DOHH2 (cell line): Measurements from ENCODE around the gene TMEM14A.
"Not testable (repeated sequence)": the region's sequence is repeated elsewhere in the genome, so short reads cannot be mapped to it uniquely, and the experiment has no call there.

ENCODE experiments used
- EZH2phosphoT487 ChIP-seq: fragments of 200-600 bp; sonication (generic); IDR thresholded peaks from 2 replicates; pipeline ENCODE4 v1.6.1; 2017; ENCODE audit warnings: borderline replicate concordance, mild to moderate bottlenecking, antibody characterized with exemption, low read length, moderate library complexity, mixed read lengths
- TF ChIP-seq, protein P1 (sequence below): fragments of 200-600 bp; sonication (generic); IDR thresholded peaks from one replicate; pipeline ENCODE4 v1.5.1; 2014; ENCODE audit warnings: antibody characterized with exemption, mild to moderate bottlenecking, low read depth, low read length; ENCODE audit not compliant: poor library complexity, severe bottlenecking

DNA sequence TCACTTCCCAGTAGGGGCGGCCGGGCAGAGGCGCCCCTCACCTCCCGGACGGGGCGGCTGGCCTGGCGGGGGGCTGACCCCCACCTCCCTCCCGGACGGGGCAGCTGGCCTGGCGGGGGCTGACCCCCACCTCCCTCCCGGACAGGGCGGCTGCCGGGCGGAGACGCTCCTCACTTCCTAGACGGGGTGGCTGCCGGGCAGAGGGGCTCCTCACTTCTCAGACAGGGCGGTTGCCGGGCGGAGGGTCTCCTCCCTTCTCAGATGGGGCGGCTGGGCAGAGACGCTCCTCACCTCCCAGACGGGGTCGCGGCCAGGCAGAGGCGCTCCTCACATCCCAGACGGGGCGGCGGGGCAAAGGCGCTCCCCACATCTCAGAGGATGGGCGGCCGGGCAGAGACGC lies 15.0 kb upstream of the TMEM14A start:
- TF ChIP-seq, protein P1, sequence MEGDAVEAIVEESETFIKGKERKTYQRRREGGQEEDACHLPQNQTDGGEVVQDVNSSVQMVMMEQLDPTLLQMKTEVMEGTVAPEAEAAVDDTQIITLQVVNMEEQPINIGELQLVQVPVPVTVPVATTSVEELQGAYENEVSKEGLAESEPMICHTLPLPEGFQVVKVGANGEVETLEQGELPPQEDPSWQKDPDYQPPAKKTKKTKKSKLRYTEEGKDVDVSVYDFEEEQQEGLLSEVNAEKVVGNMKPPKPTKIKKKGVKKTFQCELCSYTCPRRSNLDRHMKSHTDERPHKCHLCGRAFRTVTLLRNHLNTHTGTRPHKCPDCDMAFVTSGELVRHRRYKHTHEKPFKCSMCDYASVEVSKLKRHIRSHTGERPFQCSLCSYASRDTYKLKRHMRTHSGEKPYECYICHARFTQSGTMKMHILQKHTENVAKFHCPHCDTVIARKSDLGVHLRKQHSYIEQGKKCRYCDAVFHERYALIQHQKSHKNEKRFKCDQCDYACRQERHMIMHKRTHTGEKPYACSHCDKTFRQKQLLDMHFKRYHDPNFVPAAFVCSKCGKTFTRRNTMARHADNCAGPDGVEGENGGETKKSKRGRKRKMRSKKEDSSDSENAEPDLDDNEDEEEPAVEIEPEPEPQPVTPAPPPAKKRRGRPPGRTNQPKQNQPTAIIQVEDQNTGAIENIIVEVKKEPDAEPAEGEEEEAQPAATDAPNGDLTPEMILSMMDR: not testable (repeated sequence)
- TF ChIP-seq EZH2phosphoT487: not testable (repeated sequence)
